H1 (cell line): ENCODE measurements around the gene RAD51B. TPM values are rescaled to one million over a fixed set of nuclear protein-coding genes. Genes with fewer than 3 reads are reported as not detected.

Experiments used
- CTCF ChIA-PET: fragments of 300-600 bp; sonication (Branson Sonifier 250); formaldehyde crosslinking; loops from one replicate; lab custom pipeline; 2021; ENCODE audit not compliant: partially characterized antibody; lab: Charles Lee
- POLR2A ChIA-PET: fragments of 300-600 bp; sonication (Branson Sonifier 250); formaldehyde crosslinking; loops from one replicate; lab custom pipeline; 2021; ENCODE audit warnings: inconsistent platforms; ENCODE audit not compliant: partially characterized antibody; lab: Charles Lee
- DNase-seq, 2 experiments: peaks; one replicate each; pipeline versions ENCODE4 v3.0.0 to v3.0.0-alpha.2; 2010 to 2022; ENCODE audit warnings: low spot score in 2 of 2, low read depth in 1 of 2, mixed read lengths in 1 of 2
- FAIRE-seq: peaks from 2 replicates; lab custom pipeline; 2011; peaks lifted over from hg19 to GRCh38; lab: Jason Lieb, UNC
- H2AFZ ChIP-seq: 2 replicates; pipeline ENCODE4 v1.8.1; 2012; ENCODE audit warnings: low read length, inconsistent platforms
- H2AK5ac ChIP-seq: 2 replicates; pipeline ENCODE4 v1.6.1; 2013; ENCODE audit warnings: low read depth, low read length
- H2BK120ac ChIP-seq: replicated peaks from 2 replicates; pipeline ENCODE3; 2013; ENCODE audit warnings: low read depth, low read length, inconsistent platforms
- H2BK12ac ChIP-seq: 2 replicates; pipeline ENCODE4 v1.6.1; 2013; ENCODE audit warnings: low read depth, low read length
- H2BK15ac ChIP-seq: 2 replicates; pipeline ENCODE4 v1.6.1; 2013; ENCODE audit warnings: low read length
- H2BK20ac ChIP-seq: 2 replicates; pipeline ENCODE4 v1.6.1; 2013; ENCODE audit warnings: low read length
- H2BK5ac ChIP-seq: 2 replicates; pipeline ENCODE4 v1.6.1; 2013; ENCODE audit warnings: low read depth, low read length
- H3K14ac ChIP-seq: 2 replicates; pipeline ENCODE4 v1.6.1; 2013; ENCODE audit warnings: inconsistent platforms; ENCODE audit not compliant: insufficient read length
- H3K18ac ChIP-seq: 2 replicates; pipeline ENCODE4 v1.6.1; 2013; ENCODE audit warnings: low read length; ENCODE audit errors: extremely low read depth
- H3K23ac ChIP-seq: 2 replicates; pipeline ENCODE4 v1.6.1; 2013; ENCODE audit warnings: inconsistent platforms; ENCODE audit not compliant: insufficient read length
- H3K23me2 ChIP-seq: 2 replicates; pipeline ENCODE4 v1.6.1; 2013; ENCODE audit warnings: low read depth, low read length
- H3K27ac ChIP-seq: 2 replicates; pipeline ENCODE4 v1.6.1; 2011; ENCODE audit warnings: low read depth, low read length, inconsistent platforms
- H3K27me3 ChIP-seq, 4 experiments: replicated peaks in 1 of 4; 1 replicate in 1 of 4; 2 replicates in 3 of 4; pipeline versions ENCODE4 v1.6.1 to v1.8.1; 2011 to 2013; ENCODE audit warnings: low read length in 3 of 4, mild to moderate bottlenecking in 3 of 4, inconsistent platforms in 2 of 4, mixed read lengths in 2 of 4, moderate library complexity in 1 of 4; ENCODE audit not compliant: control insufficient read depth in 3 of 4, insufficient read depth in 3 of 4; ENCODE audit errors: extremely low read depth in 1 of 4
- H3K36me3 ChIP-seq, 4 experiments: 2 replicates each; pipeline versions ENCODE4 v1.6.1 to v1.8.1; 2011 to 2013; ENCODE audit warnings: mild to moderate bottlenecking in 4 of 4, low read length in 3 of 4, moderate library complexity in 2 of 4, control low read depth in 1 of 4, inconsistent platforms in 1 of 4; ENCODE audit not compliant: insufficient read depth in 4 of 4, control insufficient read depth in 2 of 4
- H3K4ac ChIP-seq: replicated peaks from 2 replicates; pipeline ENCODE3; 2013; ENCODE audit warnings: low read length, low read depth, mixed read lengths, inconsistent platforms; ENCODE audit not compliant: insufficient read length
- H3K4me1 ChIP-seq, 4 experiments: replicated peaks in 1 of 4; 1 replicate in 1 of 4; 2 replicates in 3 of 4; pipeline versions ENCODE4 v1.6.1 to v1.8.1; 2011 to 2013; ENCODE audit warnings: low read length in 3 of 4, inconsistent platforms in 2 of 4, mixed read lengths in 1 of 4; ENCODE audit not compliant: insufficient read depth in 4 of 4, control insufficient read depth in 3 of 4
- H3K4me2 ChIP-seq, 2 experiments: 2 replicates each; pipeline versions ENCODE4 v1.6.1 to v1.8.1; 2011 to 2013; ENCODE audit warnings: low read depth in 2 of 2, low read length in 2 of 2, control low read depth in 1 of 2, inconsistent platforms in 1 of 2, mild to moderate bottlenecking in 1 of 2; ENCODE audit not compliant: insufficient read depth in 1 of 2
- H3K4me3 ChIP-seq, 4 experiments: fragments of 200-600, 300-600 bp in 1 of 4; sonication (generic), shearing (Covaris generic), sonication (Bioruptor Twin) in 1 of 4; 2 replicates each; pipeline versions ENCODE4 v1.5.1 to v1.8.1; 2011 to 2016; ENCODE audit warnings: low read length in 4 of 4, low read depth in 3 of 4, control low read depth in 2 of 4, inconsistent platforms in 2 of 4, mild to moderate bottlenecking in 2 of 4, mixed read lengths in 1 of 4, moderate library complexity in 1 of 4; ENCODE audit not compliant: insufficient read depth in 2 of 4; ENCODE audit errors: extremely low read depth in 1 of 4
- H3K56ac ChIP-seq: replicated peaks from 2 replicates; pipeline ENCODE3; 2013; ENCODE audit warnings: low read depth, mild to moderate bottlenecking, mixed read lengths, low read length, inconsistent platforms; ENCODE audit not compliant: insufficient read length
- H3K79me1 ChIP-seq: 2 replicates; pipeline ENCODE4 v1.6.1; 2013; ENCODE audit warnings: low read depth, low read length, control low read depth
- H3K79me2 ChIP-seq, 2 experiments: 2 replicates each; pipeline versions ENCODE4 v1.6.1 to v1.8.1; 2012 to 2013; ENCODE audit warnings: low read length in 2 of 2, mild to moderate bottlenecking in 2 of 2, inconsistent platforms in 1 of 2; ENCODE audit not compliant: insufficient read depth in 2 of 2, control insufficient read depth in 1 of 2
- H3K9ac ChIP-seq, 4 experiments: replicated peaks in 1 of 4; 1 replicate in 1 of 4; 2 replicates in 3 of 4; pipeline versions ENCODE4 v1.6.1 to v1.8.1; 2011 to 2013; ENCODE audit warnings: low read depth in 3 of 4, low read length in 3 of 4, control low read depth in 2 of 4, mild to moderate bottlenecking in 2 of 4, moderate library complexity in 2 of 4, inconsistent platforms in 1 of 4; ENCODE audit errors: extremely low read depth in 1 of 4
- H3K9me3 ChIP-seq, 2 experiments: 2 replicates each; pipeline versions ENCODE4 v1.6.1 to v1.8.1; 2012 to 2013; ENCODE audit warnings: mild to moderate bottlenecking in 2 of 2, moderate library complexity in 2 of 2, control low read depth in 1 of 2, inconsistent platforms in 1 of 2, low read depth in 1 of 2, low read length in 1 of 2, mixed read lengths in 1 of 2; ENCODE audit not compliant: insufficient read depth in 2 of 2
- H4K20me1 ChIP-seq, 2 experiments: replicated peaks in 1 of 2; 2 replicates each; pipeline versions ENCODE3 to v1.8.1; 2011 to 2013; ENCODE audit warnings: inconsistent platforms in 2 of 2, low read length in 2 of 2, mild to moderate bottlenecking in 1 of 2; ENCODE audit not compliant: insufficient read depth in 2 of 2, control insufficient read depth in 1 of 2
- H4K5ac ChIP-seq: 2 replicates; pipeline ENCODE4 v1.6.1; 2013; ENCODE audit warnings: low read length, low read depth, mixed read lengths, inconsistent platforms; ENCODE audit not compliant: insufficient read length
- H4K8ac ChIP-seq: 2 replicates; pipeline ENCODE4 v1.8.0; 2013; ENCODE audit warnings: mild to moderate bottlenecking, moderate library complexity, low read length, inconsistent platforms; ENCODE audit not compliant: insufficient read depth; ENCODE audit errors: extremely low read depth
- H4K91ac ChIP-seq: replicated peaks from 2 replicates; pipeline ENCODE3; 2013; ENCODE audit warnings: low read length, mixed read lengths, inconsistent platforms; ENCODE audit not compliant: insufficient read length
- EZH2 ChIP-seq: fragments of 200-600 bp; sonication (generic); IDR thresholded peaks from 2 replicates; pipeline ENCODE4 v1.7.1; 2012; ENCODE audit warnings: low read depth, mild to moderate bottlenecking, moderate library complexity, low read length, inconsistent platforms; ENCODE audit not compliant: severe bottlenecking
- SP1 ChIP-seq: IDR thresholded peaks from 2 replicates; pipeline ENCODE4 v1.6.1; 2011; ENCODE audit warnings: low read depth, low read length
- SP4 ChIP-seq: IDR thresholded peaks from 2 replicates; pipeline ENCODE4 v1.6.1; 2012; ENCODE audit warnings: low read length, inconsistent platforms
- WGBS, 2 experiments: shearing (Covaris generic) in 1 of 2; methylation state at CpG; one replicate each; pipeline versions ENCODE4 v1.1.6 to v1.1.7; 2013 to 2015; ENCODE audit warnings: low lambda C conversion rate in 2 of 2, mixed read lengths in 2 of 2, inconsistent platforms in 1 of 2, low coverage in 1 of 2, missing lambda C conversion rate in 1 of 2; ENCODE audit not compliant: insufficient replicate concordance in 2 of 2, insufficient coverage in 1 of 2, insufficient read length in 1 of 2; ENCODE audit errors: extremely low coverage in 1 of 2, missing lambda C conversion rate in 1 of 2; 5-methylcytosine and 5-hydroxymethylcytosine counted together
- polyA plus RNA-seq, 7 experiments: library from polyadenylated mRNA; depleted of rRNA in 3 of 7; stranded (reverse) in 5 of 7; unstranded in 2 of 7; fragments of >200 nt in 5 of 7; fragments of 200-250 nt in 2 of 7; gene quantifications; 1 replicate in 5 of 7; 2 replicates in 1 of 7; 4 replicates in 1 of 7; pipeline versions ENCODE4 v1.2.1 to v1.2.3, GENCODE V29; 2011 to 2013; ENCODE audit warnings: missing spikeins in 2 of 7, mixed read lengths in 2 of 7
- total RNA-seq: library from RNA; stranded (reverse); fragmentation: NEBNext Ultra II Directional; extraction: Animal tissue kit (Norgen Biotek cat#: 25700); gene quantifications from 2 replicates; pipeline ENCODE4 v1.2.1, GENCODE V29; 2021

Gene RAD51B
- total and polyA plus RNA-seq, 2 of the 8 experiments (the other 6 are each of a cell fraction or from before 2014, with no cell fraction given) = 3.9 to 14.9 TPM

- H2AK5ac ChIP-seq = no peak overlapping the region
- no peak overlapping the region for H3K56ac ChIP-seq
- H3K23ac ChIP-seq = no peak overlapping the region
- no peak overlapping the region for H3K27ac ChIP-seq
- no peak overlapping the region for H2AFZ ChIP-seq
- H3K36me3 ChIP-seq = no peaks in the 10 kb centered on the region
- CTCF ChIA-PET = interaction anchor here (0.9 to 1.5 kb wide), 3 partner anchors 21 to 291 kb away, joined by 3 to 5 read pairs (median 3); no protein-coding TSS in a partner anchor
- POLR2A ChIA-PET = interaction anchor here (1.4 kb wide), 1 partner anchor 12 kb away, joined by 3 read pairs; no protein-coding TSS in a partner anchor
- no peaks in the 10 kb centered on the region for H3K9me3 ChIP-seq
- H3K27me3 ChIP-seq = no peaks in the 10 kb centered on the region; a peak in 1 of 7 replicates
- H3K23me2 ChIP-seq = no peaks in the 10 kb centered on the region
- no peaks in the 10 kb centered on the region for H4K20me1 ChIP-seq
- no peak overlapping the region for H2BK20ac ChIP-seq
- H3K4ac ChIP-seq = no peak overlapping the region
- no peak overlapping the region for H3K14ac ChIP-seq
- no peak overlapping the region for H2BK5ac ChIP-seq
- no peaks in the 10 kb centered on the region for H3K79me2 ChIP-seq
- H3K4me3 ChIP-seq = no peak overlapping the region
- H3K79me1 ChIP-seq = no peaks in the 10 kb centered on the region
- no peak overlapping the region for H4K91ac ChIP-seq
- no peak overlapping the region for H4K8ac ChIP-seq
- H2BK15ac ChIP-seq = no peak overlapping the region
- DNase-seq = no peak
- no peak overlapping the region for H2BK12ac ChIP-seq
- 85% methylated on average over 6 of the region's 6 CpGs; no CpG with 5 or more reads in 1 of the 2 experiments for WGBS, 2 experiments
- H2BK120ac ChIP-seq = no peak overlapping the region
- H3K4me2 ChIP-seq = no peak overlapping the region
- H3K4me1 ChIP-seq = no peaks in the 10 kb centered on the region
- no peak overlapping the region for H4K5ac ChIP-seq
- no peak for FAIRE-seq
- no peak overlapping the region for H3K9ac ChIP-seq
- peak overlapping the region; percentile 16; the same call in 1 of the 2 replicates for H3K18ac ChIP-seq
- no peak for TF ChIP-seq EZH2
- no peak for TF ChIP-seq SP1
- no peak for TF ChIP-seq SP4
These were observed 719.7 kb downstream of the RAD51B start for GRCh38 chr14:68539241-68539737.
